ENCODE data around the gene LCNL1. TPM values are rescaled to one million over a fixed set of nuclear protein-coding genes. Genes with fewer than 3 reads are reported as not detected.

LCNL1 gene
- total and polyA plus RNA-seq, 2 experiments from 2014 or later, result 0.13 to 0.47 TPM

- no peaks in the 10 kb centered on the region for H3K27me3 ChIP-seq
- H3K4me1 ChIP-seq (ENCODE audit: insufficient read depth), result no peaks in the 10 kb centered on the region
- peak within 1 kb of the TSS; percentile 49 for H3K4me3 ChIP-seq
- H3K36me3 ChIP-seq (replicated peaks; ENCODE audit: insufficient read depth, low read depth), result no peaks in the 10 kb centered on the region
- no peaks in the 10 kb centered on the region for H3K9me2 ChIP-seq (replicated peaks; ENCODE audit: insufficient read depth)
- no peaks in the 10 kb centered on the region for H3K79me2 ChIP-seq
- TF ChIP-seq CTCF (IDR thresholded peaks at IDR 0.05; ENCODE audit: poor library complexity) (no peak), EZH2 (IDR thresholded peaks at IDR 0.05; ENCODE audit: borderline replicate concordance) (no peak), EZH2phosphoT487 (IDR thresholded peaks at IDR 0.05; ENCODE audit: low read depth, severe bottlenecking, unreplicated experiment) (no peak)
- H3K4me2 ChIP-seq, result peak within 1 kb of the TSS; percentile 90
- 85% methylated on average over 10 of the region's 10 CpGs for WGBS (ENCODE audit: low lambda C conversion rate, missing lambda C conversion rate)
- H2AFZ ChIP-seq, result peak within 1 kb of the TSS; percentile 37
- H4K20me1 ChIP-seq (ENCODE audit: insufficient read depth, poor library complexity, severe bottlenecking), result no peaks in the 10 kb centered on the region
- no peak within 1 kb of the TSS for H3K27ac ChIP-seq
- no peak for DNase-seq (ENCODE audit: low spot score)
- no peaks in the 10 kb centered on the region for H3K9me3 ChIP-seq (ENCODE audit: low read depth)
Observed at GRCh38 chr9:136977223-136977622, 5.6 kb upstream of the LCNL1 start, which contains the start of gene PTGDS. PTGDS (plus strand) TSS chr9:136977504; CDS start chr9:136977579, 75 bp downstream.

GRCh38 chr9:136977649-136978072 lies 5.1 kb upstream of the LCNL1 start:
- Histone ChIP-seq H2AFZ (peak overlapping the region; percentile 37), H3K27ac (no peak overlapping the region)
- no peak for DNase-seq (ENCODE audit: low spot score)

GRCh38 chr9:136978073-136978864 lies 4.5 kb upstream of the LCNL1 start:
- Histone ChIP-seq H4K20me1 (ENCODE audit: insufficient read depth, poor library complexity, severe bottlenecking) (no peaks in the 10 kb centered on the region), H3K27me3 (no peaks in the 10 kb centered on the region), H2AFZ (peak overlapping the region; percentile 37), H3K4me2 (peak overlapping the region; percentile 90), H3K9me3 (ENCODE audit: low read depth) (no peaks in the 10 kb centered on the region), H3K79me2 (no peaks in the 10 kb centered on the region), H3K36me3 (replicated peaks; ENCODE audit: insufficient read depth, low read depth) (no peaks in the 10 kb centered on the region), H3K4me3 (peak overlapping the region; percentile 49), H3K27ac (no peak overlapping the region), H3K9me2 (replicated peaks; ENCODE audit: insufficient read depth) (no peaks in the 10 kb centered on the region), H3K4me1 (ENCODE audit: insufficient read depth) (no peaks in the 10 kb centered on the region)
- peak; percentile 79 for DNase-seq (ENCODE audit: low spot score)
- under 1% methylated on average over 20 of the region's 78 CpGs for WGBS (ENCODE audit: low lambda C conversion rate, missing lambda C conversion rate)
- TF ChIP-seq CTCF (IDR thresholded peaks at IDR 0.05; ENCODE audit: poor library complexity) (no peak), EZH2 (IDR thresholded peaks at IDR 0.05; ENCODE audit: borderline replicate concordance) (no peak), EZH2phosphoT487 (IDR thresholded peaks at IDR 0.05; ENCODE audit: low read depth, severe bottlenecking, unreplicated experiment) (no peak)

More at GRCh38 chr9:136977649-136978072, 5.1 kb upstream of the LCNL1 start:
- Histone ChIP-seq H3K4me3 (peak overlapping the region; percentile 49), H3K9me2 (replicated peaks; ENCODE audit: insufficient read depth) (no peaks in the 10 kb centered on the region), H3K9me3 (ENCODE audit: low read depth) (no peaks in the 10 kb centered on the region), H3K27me3 (no peaks in the 10 kb centered on the region), H3K36me3 (replicated peaks; ENCODE audit: insufficient read depth, low read depth) (no peaks in the 10 kb centered on the region), H4K20me1 (ENCODE audit: insufficient read depth, poor library complexity, severe bottlenecking) (no peaks in the 10 kb centered on the region), H3K4me2 (peak overlapping the region; percentile 90), H3K79me2 (no peaks in the 10 kb centered on the region), H3K4me1 (ENCODE audit: insufficient read depth) (no peaks in the 10 kb centered on the region)
- TF ChIP-seq EZH2 (IDR thresholded peaks at IDR 0.05; ENCODE audit: borderline replicate concordance) (no peak), EZH2phosphoT487 (IDR thresholded peaks at IDR 0.05; ENCODE audit: low read depth, severe bottlenecking, unreplicated experiment) (no peak), CTCF (IDR thresholded peaks at IDR 0.05; ENCODE audit: poor library complexity) (no peak)
- WGBS (ENCODE audit: low lambda C conversion rate, missing lambda C conversion rate), result 19% methylated on average over 26 of the region's 33 CpGs

Measured in hepatocyte (in vitro differentiated cells).